ENCODE results near the gene RASSF5.
"Not testable (repeated sequence)": the region's sequence is repeated elsewhere in the genome, so short reads cannot be mapped to it uniquely, and the experiment has no call there.

RASSF5 gene

GRCh38 chr1:206575165-206575893, 68.0 kb downstream of the RASSF5 start:
- DNase-seq: peak; percentile 84

DNA sequence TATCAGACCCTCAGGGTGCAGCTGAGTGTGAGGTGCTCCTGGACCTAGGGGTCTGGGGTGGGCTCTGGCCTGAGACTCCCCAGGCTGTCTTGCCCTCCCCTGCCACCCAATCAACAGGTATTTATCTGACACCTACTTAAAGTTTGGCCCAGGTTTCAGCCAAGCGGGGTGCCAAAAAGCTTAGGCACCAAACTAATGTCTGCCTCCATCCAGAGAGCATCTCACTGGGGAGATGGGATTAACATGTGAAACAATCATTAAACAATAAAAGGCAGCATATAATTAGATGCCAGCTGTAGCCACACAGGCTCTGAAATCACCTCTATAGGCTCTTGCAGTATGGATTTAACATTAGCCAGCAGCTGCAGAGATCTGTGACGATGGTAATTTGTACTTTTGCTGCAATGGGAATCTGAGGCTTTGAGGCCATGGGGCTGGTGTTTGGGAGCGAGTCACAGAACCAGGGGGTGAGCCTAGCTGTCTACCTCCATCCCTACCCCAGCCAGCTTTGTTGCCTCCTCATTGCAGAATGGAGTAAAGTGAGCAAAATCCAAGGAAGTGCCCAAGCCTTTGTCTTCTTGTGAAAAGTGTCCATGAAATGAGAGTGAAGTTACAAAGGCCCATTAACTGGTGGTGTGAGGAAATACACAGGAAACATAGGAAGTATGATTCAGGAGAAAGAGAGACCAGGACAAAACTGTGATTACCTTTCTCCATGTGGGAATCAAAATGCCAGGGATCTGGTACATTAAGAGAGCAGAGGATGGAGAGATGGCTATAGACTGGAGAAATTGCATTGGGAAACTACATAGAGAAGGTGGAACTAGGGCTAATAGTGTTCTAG, 68.8 kb downstream of the RASSF5 start:
- DNase-seq: peak; percentile 53

DNA sequence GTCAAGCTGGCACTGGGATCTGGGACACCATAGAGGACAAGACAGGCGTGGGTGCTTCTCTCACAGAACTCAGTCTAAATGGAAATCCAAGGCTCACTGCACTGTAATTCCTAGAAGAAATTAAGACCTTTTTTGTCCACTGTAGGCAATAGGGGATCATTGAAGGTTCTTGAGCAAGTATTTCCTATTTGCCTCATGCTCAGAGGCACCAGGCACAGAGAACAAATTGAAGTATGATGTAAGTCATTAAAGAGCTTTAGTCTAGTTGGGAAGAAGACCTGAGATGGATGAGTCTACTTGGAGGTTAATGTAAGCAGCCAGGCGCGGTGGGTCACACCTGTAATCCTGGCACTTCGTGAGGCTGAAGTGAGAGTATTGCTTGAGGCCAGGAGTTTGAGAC, 70.3 kb downstream of the RASSF5 start:
- DNase-seq: no peak

DNA sequence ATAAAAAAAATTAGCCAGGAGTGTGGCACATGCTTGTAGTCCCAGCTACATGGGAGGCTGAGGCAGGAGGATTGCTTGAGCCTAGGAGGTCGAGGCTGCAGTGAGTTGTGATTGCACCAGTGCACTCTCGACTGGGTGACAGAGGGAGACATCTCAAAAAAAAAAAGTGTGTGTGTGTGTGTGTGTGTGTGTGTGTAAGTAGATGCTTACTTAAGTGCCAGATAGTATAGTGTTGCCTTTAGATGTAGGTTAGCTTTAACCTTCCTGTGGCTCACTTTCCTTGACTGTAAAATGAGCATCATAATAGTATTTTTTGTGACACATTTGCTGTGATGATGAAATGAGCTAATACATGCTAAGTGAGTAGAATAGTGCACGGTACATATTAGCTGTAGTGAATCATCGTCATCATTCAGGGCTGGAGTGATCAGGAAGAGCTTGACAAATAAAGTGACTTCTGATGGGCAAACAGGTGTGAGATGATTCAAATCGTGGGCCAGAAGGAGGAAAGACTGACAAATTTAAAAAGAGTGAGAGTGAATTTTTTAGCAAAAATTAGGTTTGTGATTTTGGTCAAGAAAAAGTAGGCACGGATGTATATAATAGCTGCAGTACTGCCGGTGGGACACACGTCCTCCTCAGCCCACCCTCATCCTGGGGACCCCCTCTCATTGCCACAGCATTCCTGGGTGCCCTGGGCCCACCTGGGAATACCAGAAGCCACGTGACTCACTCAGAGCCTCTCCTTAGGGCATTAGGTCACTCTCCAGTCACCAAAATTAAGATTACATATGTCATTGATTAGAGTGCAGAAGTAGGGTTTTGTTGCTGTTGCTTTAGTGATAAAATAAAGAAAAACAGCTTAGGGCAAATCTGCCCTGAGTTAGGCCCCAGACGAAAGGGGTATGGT, 71.0 kb downstream of the RASSF5 start:
- DNase-seq: no peak

GRCh38 chr1:206578978-206579374, 71.6 kb downstream of the RASSF5 start:
- DNase-seq: no peak

DNA sequence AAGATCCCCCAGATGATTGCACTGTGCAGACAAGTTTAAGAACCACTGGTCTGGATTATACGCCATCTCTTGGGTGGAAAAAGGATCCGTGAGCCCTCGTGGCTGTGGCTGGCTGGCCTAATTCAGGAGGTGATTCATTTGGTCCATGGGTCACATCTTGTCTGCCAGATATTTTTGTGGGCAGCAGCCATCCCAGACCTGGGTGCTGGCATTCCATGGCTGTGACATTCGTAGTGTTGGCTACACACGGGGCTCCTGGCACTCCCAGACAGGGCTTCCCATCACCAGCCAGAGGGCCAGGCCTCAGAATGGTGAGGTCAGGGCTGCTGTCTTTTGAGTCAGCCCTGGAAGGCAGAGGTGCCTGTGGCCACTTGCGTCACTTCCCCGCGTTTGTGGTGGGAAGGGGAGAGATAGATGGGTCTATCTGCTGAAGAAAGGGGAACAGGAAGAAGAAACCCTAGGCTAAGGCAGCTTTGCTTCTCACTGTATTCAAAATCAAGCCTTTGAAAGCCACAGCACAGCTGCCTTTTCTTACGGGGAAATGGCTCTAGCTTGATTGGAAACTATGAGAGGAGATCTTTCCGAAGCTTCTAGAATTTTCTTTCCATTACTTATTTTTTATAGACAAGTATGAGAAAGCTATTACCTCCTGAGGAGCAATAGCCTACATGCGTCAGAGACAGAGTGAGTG, 72.6 kb downstream of the RASSF5 start:
- DNase-seq: no peak

DNA sequence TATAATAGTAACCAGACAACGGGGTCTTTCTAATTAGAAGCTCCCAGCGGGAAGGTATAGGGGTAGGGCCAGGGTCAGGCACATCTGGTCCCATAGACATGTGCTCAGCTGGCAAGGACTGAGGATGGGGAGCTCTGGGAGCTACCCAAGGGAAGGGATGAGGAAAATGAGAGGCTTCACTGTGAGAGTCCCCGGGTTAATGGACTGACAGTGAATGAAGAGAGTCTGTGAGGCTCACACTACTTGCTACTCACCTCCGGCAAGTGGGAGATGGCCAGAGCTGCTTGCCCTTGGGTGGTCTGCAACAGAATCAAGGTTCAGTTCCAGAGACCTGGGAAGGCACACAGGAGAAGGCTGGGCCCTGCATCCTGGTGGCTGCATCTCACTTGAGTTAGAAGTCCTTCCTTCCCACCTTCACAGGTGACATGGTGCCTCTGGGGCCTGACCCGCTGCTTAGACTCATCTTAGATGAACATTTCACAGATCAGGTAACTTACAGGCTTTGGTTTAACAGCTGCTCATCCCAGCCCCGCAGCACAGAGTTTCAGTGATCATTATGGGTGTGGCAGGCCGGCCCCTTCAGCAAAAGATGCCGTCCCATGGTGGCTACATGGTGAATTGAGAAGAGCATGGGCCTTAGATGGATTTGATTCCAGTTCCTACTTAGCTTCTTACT, 73.2 kb downstream of the RASSF5 start:
- no peak for DNase-seq

DNA sequence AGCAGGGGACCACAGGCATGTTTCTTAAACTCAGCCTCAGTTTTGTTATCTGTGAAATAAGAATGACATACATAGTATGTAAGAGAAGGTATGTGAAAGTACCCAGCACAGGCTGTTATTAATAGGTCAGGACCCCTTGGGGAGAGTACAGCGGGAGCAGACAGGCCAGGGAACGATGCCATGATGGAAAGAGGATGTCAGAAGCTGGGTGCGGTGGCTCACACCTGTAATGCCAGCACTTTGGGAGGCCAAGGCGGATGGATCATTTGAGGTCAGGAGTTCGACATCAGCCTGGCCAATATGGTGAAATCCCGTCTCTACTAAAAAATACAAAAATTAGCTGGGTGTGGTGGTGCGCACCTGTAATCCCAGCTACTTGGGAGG, 73.8 kb downstream of the RASSF5 start:
- DNase-seq: not testable (repeated sequence)

DNA sequence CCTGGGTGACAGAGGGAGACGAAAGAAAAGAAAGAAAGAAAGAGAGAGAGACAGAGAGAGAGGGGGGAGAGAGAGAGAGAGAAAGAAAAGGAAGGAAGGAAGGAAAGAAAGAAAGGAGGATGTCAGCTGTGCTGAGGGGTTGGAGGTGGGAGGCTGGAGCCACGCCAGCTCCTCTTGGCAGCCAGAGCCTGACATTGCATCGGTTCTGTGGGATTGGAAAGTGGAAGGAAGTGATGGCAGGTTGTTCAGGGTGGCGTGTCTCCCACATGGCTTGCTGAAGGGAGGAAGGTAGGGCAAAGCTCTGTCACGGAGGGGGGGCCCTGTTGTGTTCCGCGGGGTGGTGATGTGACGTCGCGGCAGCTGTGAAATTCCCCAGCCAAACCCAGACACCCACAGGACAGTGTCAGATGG, 74.2 kb downstream of the RASSF5 start:
- no peak for DNase-seq

DNA sequence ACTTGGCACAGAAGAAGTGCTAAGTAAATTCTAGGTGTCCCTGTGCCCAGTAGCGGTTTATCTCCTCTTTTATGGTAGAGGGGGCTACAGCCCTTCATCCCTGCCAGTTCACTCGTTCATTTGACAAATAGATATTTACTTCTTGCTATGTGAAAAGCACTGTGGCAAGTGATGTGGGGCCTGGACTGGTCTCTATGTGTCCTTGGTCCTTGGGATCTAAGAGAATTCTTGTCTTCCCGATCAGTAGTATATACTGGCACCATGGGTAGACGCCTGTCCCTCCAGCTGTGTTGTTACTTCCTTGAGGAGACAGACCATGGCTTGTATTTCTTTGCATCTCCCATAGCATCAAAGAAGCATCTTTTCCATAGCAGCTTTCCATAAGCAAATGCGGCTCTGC, 75.2 kb downstream of the RASSF5 start:
- no peak for DNase-seq

- no peak for DNase-seq
These were observed 75.8 kb downstream of the RASSF5 start for GRCh38 chr1:206582971-206583706.

- DNase-seq: peak; percentile 90
These were observed 76.6 kb downstream of the RASSF5 start for GRCh38 chr1:206583707-206584648.

DNA sequence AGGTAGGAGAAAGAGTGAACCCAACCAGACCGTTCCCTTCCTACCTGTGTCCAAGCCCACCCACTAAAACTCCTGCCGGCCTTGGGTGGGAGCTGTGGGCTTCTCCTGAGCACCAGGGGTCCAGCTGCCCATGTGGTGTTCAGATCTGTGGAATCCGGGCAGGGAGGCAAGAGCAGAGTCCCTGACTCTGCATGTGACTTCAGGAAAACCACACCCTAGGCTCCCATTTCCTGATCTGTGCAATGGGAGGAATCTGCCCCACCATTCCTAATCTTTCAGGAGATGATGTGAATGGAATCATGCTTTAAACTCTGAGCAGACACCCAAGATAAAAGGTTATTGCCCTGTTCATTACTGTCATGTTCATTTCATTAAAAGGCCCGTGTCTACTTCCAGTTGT, 77.4 kb downstream of the RASSF5 start:
- DNase-seq: no peak

DNA sequence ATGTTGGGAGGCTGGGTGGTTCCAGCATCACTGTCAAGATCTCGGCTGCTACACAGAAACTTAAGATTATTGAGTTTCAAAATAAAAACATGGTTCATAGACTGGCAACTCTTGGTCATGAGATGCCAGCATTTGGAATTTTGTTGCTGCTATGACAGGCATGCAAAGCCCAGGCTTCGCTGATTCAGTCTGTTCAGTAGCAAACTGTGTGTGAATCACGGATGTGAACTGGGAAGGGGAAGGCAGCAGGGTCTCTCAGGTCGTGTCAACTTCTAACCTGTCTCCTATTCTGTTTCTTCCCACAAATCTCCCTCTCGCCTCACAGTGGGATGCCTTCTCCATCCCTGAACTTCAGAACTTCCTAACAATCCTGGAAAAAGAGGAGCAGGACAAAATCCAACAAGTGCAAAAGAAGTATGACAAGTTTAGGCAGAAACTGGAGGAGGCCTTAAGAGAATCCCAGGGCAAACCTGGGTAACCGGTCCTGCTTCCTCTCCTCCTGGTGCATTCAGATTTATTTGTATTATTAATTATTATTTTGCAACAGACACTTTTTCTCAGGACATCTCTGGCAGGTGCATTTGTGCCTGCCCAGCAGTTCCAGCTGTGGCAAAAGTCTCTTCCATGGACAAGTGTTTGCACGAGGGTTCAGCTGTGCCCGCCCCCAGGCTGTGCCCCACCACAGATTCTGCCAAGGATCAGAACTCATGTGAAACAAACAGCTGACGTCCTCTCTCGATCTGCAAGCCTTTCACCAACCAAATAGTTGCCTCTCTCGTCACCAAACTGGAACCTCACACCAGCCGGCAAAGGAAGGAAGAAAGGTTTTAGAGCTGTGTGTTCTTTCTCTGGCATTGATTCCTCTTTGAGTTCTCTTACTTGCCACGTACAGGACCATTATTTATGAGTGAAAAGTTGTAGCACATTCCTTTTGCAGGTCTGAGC, 79.4 kb downstream of the RASSF5 start:
- DNase-seq: no peak

DNA sequence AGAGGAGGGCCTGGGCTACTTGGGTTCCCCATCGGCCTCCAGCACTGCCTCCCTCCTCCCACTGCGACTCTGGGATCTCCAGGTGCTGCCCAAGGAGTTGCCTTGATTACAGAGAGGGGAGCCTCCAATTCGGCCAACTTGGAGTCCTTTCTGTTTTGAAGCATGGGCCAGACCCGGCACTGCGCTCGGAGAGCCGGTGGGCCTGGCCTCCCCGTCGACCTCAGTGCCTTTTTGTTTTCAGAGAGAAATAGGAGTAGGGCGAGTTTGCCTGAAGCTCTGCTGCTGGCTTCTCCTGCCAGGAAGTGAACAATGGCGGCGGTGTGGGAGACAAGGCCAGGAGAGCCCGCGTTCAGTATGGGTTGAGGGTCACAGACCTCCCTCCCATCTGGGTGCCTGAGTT, 80.6 kb downstream of the RASSF5 start:
- DNase-seq: no peak

- no peak for DNase-seq
These were observed 81.2 kb downstream of the RASSF5 start for GRCh38 chr1:206588492-206588891.

DNA sequence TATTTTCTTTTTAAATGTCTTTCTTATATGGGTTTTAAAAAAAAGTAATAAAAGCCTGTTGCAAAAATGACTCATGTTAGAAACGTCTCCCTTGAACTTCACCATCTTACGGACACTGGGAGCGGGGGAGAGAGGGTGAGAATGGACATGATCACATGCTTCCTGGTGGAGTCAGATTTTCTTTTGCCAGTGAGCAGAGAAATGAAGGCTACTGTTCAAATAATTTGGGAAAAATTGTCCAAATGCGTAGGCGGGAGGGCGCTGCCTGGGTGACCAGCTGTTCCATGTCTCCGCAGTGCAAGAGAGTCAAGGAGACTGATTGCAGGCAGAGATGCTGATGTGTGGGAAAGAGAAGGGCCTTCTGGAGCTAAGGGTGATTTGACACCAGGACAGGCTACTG, 81.9 kb downstream of the RASSF5 start:
- DNase-seq: no peak

GRCh38 chr1:206590025-206590758, 82.9 kb downstream of the RASSF5 start:
- peak; percentile 75 for DNase-seq

All from NCI-H82 (cell line).